ENCODE data around the gene TNS1. TPM values are rescaled to one million over a fixed set of nuclear protein-coding genes. Genes with fewer than 3 reads are reported as not detected.

The TNS1 gene
- total RNA-seq, 1 donor: 39.0 TPM

- no peak for DNase-seq (ENCODE audit: low read depth in 2 of 3, low spot score in 2 of 3)
Observed at GRCh38 chr2:217983276-217984233, 19.2 kb downstream of the TNS1 start.

DNA sequence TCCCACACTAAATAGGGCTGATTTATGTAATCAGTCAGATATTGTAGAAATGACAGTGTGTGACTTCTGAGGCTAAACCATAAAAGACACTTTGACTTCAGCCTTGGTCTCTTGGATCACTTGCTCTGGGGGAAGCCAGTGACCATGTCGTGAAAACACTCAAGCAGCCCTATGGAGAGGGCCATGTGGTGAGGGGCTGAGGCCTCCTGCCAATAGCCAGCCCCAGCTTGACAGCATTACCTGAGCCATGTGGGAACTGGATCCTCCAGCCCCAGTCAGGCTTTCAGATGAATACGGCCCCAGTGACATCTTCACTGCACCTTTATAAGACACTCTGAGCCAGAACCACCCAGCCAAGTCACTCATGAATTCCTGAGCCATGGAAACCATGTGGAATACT lies 20.8 kb downstream of the TNS1 start:
- DNase-seq (ENCODE audit: low read depth in 2 of 3, low spot score in 2 of 3): no peak

GRCh38 chr2:217981084-217981730 lies 21.6 kb downstream of the TNS1 start:
- no peak for DNase-seq (ENCODE audit: low read depth in 2 of 3, low spot score in 2 of 3)

DNA sequence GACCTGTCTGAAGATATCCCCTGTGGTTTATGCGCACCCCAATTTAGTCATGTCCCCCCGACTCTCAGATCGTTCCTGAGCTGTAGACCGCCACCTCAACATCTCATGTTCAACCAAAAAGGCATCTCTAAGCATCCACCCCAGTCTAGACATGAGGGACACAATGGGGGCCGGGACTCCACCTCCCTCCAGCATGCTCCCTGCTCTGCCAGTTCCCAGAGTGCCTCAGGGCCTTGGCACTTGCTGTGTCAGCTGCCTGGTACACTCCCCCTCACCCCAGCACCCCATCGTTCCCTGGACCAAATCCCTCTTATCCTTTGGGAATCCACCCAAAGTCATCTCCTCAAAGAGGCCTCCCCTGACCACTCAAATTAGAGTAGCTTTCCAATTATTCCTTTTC lies 22.2 kb downstream of the TNS1 start:
- no peak for DNase-seq (ENCODE audit: low read depth in 2 of 3, low spot score in 2 of 3)

DNA sequence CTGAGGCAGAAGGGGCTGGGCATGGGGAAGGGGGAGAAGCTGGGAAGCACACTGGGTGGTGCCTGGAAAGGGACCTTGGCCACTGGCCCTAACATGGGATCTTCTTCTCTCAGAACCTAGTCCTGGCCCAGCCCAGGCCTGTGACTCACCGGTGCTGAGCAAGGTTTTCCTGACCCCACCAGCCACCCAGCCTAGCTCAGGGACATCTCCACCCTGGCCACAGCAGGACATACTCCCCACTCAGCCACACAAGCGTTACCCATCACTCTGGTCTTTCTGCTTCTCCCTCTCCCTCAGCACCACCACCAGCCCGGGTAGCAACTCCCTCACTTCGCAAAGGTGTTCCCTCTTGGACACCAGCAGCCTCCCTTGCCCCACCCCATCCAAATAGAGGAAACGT lies 22.8 kb downstream of the TNS1 start:
- no peak for DNase-seq (ENCODE audit: low read depth in 2 of 3, low spot score in 2 of 3)

- DNase-seq (ENCODE audit: low read depth in 2 of 3, low spot score in 2 of 3): no peak
Observed at GRCh38 chr2:217979151-217979811, 23.5 kb downstream of the TNS1 start.

- DNase-seq (ENCODE audit: low read depth in 2 of 3, low spot score in 2 of 3): no peak
Observed at GRCh38 chr2:217978536-217979150, 24.2 kb downstream of the TNS1 start.

DNA sequence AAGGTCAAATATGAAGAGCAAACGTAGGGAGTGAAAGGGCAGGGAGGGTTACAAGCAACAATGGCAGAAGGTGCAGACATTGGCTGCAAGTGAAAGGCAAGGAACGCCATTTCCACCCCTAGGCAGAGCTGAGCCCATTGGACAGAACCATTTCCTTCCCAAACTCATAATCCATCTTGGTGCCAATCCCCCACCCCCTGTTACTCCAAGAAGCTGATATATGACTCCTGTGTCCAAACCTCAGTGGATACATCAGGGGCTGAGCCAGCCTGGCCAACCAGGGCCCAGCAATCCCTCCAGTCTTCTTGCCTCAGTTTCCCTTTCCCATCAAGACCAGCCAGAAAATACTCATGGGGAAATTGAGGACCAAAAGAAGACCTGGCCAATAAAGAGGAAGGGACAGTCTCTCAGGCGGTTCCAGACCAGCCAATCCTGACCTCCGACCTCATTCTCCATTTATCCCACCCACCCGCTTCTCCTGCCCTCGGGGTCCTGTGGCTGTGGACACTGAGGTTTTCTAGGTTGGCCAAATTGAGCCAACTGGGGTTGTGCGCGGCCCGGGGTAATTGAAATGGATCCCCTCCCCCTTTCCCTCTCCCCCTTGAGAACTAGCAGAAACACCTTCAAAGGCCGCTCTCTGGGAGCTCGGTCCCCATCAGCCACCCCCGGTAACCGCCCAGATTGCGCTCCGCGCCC lies 24.8 kb downstream of the TNS1 start:
- DNase-seq (ENCODE audit: low read depth in 2 of 3, low spot score in 2 of 3): no peak

GRCh38 chr2:217976301-217976700 lies 26.5 kb downstream of the TNS1 start:
- DNase-seq (ENCODE audit: low read depth in 2 of 3, low spot score in 2 of 3): no peak

GRCh38 chr2:217975626-217976025 lies 27.2 kb downstream of the TNS1 start:
- no peak for DNase-seq (ENCODE audit: low read depth in 2 of 3, low spot score in 2 of 3)

- DNase-seq (ENCODE audit: low read depth in 2 of 3, low spot score in 2 of 3): no peak
Observed at GRCh38 chr2:217974389-217975005, 28.3 kb downstream of the TNS1 start.

- DNase-seq (ENCODE audit: low read depth in 2 of 3, low spot score in 2 of 3): no peak
Observed at GRCh38 chr2:217973008-217973787, 29.6 kb downstream of the TNS1 start.

- no peak for DNase-seq (ENCODE audit: low read depth in 2 of 3, low spot score in 2 of 3)
Observed at GRCh38 chr2:217972490-217972889, 30.3 kb downstream of the TNS1 start.

- no peak for DNase-seq (ENCODE audit: low read depth in 2 of 3, low spot score in 2 of 3)
Observed at GRCh38 chr2:217972037-217972436, 30.8 kb downstream of the TNS1 start.

DNA sequence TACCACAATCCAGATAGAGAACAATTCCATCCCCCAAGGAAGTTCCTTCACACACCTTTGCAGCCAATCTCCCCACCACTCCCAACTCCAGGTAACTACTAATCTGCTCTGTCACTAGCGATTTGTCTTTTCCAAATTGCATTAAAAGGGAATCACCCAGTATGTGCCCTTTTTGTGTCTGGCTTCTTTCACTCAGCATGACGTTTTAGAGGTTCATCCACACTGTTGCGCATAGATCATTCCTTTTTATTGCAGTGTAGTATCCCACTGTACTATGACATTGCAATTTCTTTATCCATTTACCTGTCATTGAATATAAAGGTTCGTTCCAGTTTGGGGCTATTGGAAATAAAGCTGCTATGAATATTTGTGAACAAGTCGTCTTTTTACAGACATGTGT lies 31.6 kb downstream of the TNS1 start:
- DNase-seq (ENCODE audit: low read depth in 2 of 3, low spot score in 2 of 3): no peak

- DNase-seq (ENCODE audit: low read depth in 2 of 3, low spot score in 2 of 3): no peak
Observed at GRCh38 chr2:217970206-217970605, 32.6 kb downstream of the TNS1 start.

DNA sequence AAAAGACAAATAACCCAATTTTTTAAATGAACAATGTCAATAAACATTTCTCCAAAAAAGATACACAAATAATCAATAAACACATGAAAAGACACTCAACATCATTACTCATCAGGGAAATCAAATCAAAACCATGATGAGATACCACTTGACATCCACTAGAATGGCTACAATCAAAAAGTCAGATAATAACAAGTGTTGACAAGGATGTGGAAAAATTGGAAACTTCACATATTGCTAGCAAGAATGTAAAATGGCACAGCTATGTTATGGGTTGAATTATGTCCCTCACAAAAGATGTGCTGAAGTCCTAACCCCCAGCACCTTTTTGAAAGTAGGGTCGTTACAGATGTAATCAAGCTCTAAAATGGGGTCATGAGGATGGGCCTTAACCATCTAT lies 33.2 kb downstream of the TNS1 start:
- DNase-seq (ENCODE audit: low read depth in 2 of 3, low spot score in 2 of 3): no peak

GRCh38 chr2:217968023-217968422 lies 34.8 kb downstream of the TNS1 start:
- DNase-seq (ENCODE audit: low read depth in 2 of 3, low spot score in 2 of 3): no peak

GRCh38 chr2:217966423-217967070 lies 36.2 kb downstream of the TNS1 start:
- DNase-seq (ENCODE audit: low read depth in 2 of 3, low spot score in 2 of 3): no peak

Data from hematopoietic multipotent progenitor cell (in vitro differentiated cells).